GM12874 (cell line): ENCODE data around the gene TMEM14A.

Experiments
- CTCF ChIP-seq: IDR thresholded peaks from 2 replicates; pipeline ENCODE4 v1.5.1; 2011; ENCODE audit warnings: low read depth, mild to moderate bottlenecking, control low read depth, low read length, moderate library complexity; ENCODE audit not compliant: insufficient read depth

The TMEM14A gene

GRCh38 chr6:52697903-52698302, 27.0 kb downstream of the TMEM14A start:
- no peak for TF ChIP-seq CTCF

GRCh38 chr6:52704060-52704459, 33.1 kb downstream of the TMEM14A start:
- no peak for TF ChIP-seq CTCF

- no peak for TF ChIP-seq CTCF
Observed at GRCh38 chr6:52706001-52706400, 35.1 kb downstream of the TMEM14A start.

- no peak for TF ChIP-seq CTCF
Observed at GRCh38 chr6:52707963-52708680, 37.2 kb downstream of the TMEM14A start.

GRCh38 chr6:52712136-52712535, 41.2 kb downstream of the TMEM14A start:
- no peak for TF ChIP-seq CTCF

GRCh38 chr6:52718550-52718949, 47.6 kb downstream of the TMEM14A start:
- no peak for TF ChIP-seq CTCF

- TF ChIP-seq CTCF: no peak
Observed at GRCh38 chr6:52720321-52720720, 49.4 kb downstream of the TMEM14A start.
